Adipose tissue (tissue), 3 donors: ENCODE results near the gene SPOCK3. TPM values are rescaled to one million over a fixed set of nuclear protein-coding genes. Genes with fewer than 3 reads are reported as not detected.
"Not testable (repeated sequence)": the region's sequence is repeated elsewhere in the genome, so short reads cannot be mapped to it uniquely, and the experiment has no call there.

ENCODE experiments used
- H3K27ac ChIP-seq: one replicate; pipeline ENCODE4 v1.5.1; 2013; ENCODE audit warnings: low read depth, low read length
- WGBS, 3 donors: extraction: QIAGEN DNeasy Blood & Tissue Kit; methylation state at CpG; one replicate each; pipeline ENCODE4 v1.1.7; 2013; 5-methylcytosine and 5-hydroxymethylcytosine counted together
- polyA plus RNA-seq, 3 donors: library from polyadenylated mRNA; stranded (reverse); fragments of 200-250 nt; gene quantifications; one replicate each; pipeline ENCODE4 v1.2.3, GENCODE V29; 2013
- donor health status: healthy with polysubstance abuse.
- donor health status: Bipolar disorder and iron deficiency.
- donor health status: healthy.

Gene SPOCK3
- polyA plus RNA-seq, 3 donors = 0.06 to 0.12 TPM; not detected in 1

GRCh38 chr4:166882221-166882620 lies 352.1 kb downstream of the SPOCK3 start:
- H3K27ac ChIP-seq = no peak overlapping the region
- WGBS, 3 donors = 64 to 74% (median 72%) methylated on average over 2 of the region's 2 CpGs

DNA sequence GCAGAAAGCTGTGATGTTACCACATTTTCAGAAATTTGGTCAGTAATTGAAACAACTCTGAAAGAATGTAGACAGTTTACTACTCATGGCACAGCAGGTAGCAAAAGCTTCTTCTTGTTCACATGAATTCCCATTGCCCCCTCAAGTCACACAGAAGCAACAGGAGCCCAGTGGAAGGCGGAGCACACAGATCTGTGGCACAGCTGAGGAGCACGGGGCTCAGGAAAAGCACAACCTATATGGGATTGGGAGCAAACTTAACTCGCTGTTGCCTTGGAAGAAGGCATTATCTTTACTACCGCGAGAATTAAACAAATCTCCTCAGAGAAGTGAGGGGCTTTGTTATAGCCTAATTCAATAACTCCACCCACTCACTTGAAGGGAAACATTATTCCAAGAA lies 358.5 kb downstream of the SPOCK3 start:
- 40 to 77% (median 68%) methylated on average over 5 of the region's 5 CpGs for WGBS, 3 donors
- H3K27ac ChIP-seq = no peak overlapping the region

DNA sequence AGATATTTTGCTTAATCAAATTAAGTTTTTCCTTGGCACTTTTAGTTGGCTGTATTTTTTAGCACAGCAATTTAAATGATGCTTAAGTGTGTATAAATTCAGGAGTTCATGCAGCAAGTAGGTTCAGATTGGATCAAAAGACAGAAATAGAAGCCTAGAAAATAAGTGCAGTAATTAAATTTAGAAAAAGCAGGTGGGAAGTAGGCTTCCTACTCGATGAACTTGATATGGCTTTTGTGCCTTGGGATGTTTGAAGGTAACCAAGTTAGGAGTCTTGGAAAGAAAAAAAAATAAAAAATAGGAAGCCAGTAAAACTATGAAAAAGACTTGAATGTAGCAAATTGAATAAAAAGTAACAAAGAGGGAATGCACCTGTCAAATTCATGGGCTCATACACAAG lies 372.3 kb downstream of the SPOCK3 start:
- WGBS, 3 donors = 66 to 88% (median 74%) methylated on average over 1 of the region's 1 CpG
- no peak overlapping the region for H3K27ac ChIP-seq

DNA sequence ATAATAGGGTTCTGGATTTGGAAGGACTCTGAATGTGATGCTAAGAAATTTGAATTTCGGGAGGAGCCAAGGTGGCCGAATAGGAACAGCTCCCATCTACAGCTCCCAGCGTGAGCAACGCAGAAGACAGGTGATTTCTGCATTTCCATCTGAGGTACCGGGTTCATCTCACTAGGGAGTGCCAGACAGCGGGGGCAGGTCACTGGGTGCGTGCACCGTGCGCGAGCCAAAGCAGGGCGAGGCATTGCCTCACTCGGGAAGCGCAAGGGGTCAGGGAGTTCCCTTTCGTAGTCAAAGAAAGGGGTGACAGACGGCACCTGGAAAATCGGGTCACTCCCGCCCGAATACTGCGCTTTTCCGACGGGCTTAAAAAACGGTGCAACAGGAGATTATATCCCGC lies 383.9 kb downstream of the SPOCK3 start:
- H3K27ac ChIP-seq = not testable (repeated sequence)
- WGBS, 3 donors = 95 to 97% (median 96%) methylated on average over 20 to 23 of the region's 23 CpGs

- H3K27ac ChIP-seq = no peak overlapping the region
Observed at GRCh38 chr4:166846939-166847338, 387.4 kb downstream of the SPOCK3 start.

DNA sequence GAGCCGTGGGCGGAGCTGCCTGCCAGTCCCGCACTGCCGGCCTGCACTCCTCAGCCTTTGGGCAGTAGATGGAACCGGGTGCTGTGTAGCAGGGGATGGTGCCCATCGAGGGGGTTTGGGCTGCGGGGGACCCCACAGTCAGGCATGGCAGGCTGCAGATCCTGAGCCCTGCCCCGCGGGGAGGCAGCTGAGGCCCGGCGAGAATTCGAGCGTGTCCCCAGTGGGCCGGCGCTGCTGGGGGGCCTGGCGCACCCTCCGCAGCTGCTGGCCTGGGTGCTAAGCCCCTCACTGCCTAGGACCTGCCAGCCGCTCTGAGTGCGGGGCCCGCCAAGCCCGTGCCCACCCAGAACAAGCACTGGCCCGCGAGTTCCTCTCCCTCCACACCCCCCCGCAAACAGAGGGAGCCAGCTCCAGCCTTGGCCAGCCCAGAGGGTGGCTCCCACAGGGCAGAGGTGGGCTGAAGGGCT lies 391.5 kb downstream of the SPOCK3 start:
- H3K27ac ChIP-seq = no peak overlapping the region
- WGBS, 3 donors = 96 to 97% (median 97%) methylated on average over 21 to 24 of the region's 24 CpGs

- no peak overlapping the region for H3K27ac ChIP-seq
- 88 to 91% (median 90%) methylated on average over 4 of the region's 4 CpGs for WGBS, 3 donors
Observed at GRCh38 chr4:166839615-166840251, 394.6 kb downstream of the SPOCK3 start.

- 85 to 100% (median 89%) methylated on average over 1 of the region's 1 CpG for WGBS, 3 donors
- no peak overlapping the region for H3K27ac ChIP-seq
Observed at GRCh38 chr4:166838975-166839614, 395.2 kb downstream of the SPOCK3 start.

DNA sequence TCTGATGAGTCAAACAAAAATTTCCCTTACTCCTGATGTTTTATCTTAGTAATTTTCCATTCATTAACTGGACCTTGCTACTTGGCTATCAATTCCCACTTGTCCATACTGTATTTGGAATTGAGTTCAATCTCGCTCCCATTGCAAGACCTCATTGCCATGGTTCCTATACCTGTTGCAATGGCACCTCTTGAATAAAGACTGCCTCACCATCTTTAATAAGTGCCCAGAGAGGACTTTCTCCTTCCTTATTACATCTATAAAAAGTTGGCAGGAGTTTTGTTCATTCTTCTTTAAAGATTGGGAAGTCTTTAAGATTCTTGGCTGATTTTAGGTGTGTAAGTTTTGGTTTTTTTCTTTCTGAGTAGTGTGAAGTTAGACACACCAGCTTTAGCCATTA lies 397.4 kb downstream of the SPOCK3 start:
- H3K27ac ChIP-seq = no peak overlapping the region
- WGBS, 3 donors = 87 to 91% (median 90%) methylated on average over 1 of the region's 1 CpG

DNA sequence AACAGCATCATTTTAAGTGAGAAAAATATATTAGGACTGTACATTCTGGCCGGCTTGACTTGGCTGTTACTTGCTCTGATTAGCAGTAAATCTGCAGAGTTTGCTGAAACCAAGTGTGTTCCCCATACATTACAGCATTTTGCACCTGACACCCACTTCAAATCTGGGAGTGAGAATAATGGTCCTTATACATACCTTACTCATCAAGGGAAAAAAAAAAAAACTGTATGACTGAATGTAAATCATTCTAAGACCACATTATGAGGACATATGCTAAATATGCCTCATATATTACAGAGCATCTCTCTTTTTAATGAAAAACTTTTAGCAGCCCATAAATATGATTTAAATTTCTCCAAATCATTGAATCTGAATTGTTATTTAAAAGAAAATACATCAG lies 406.7 kb downstream of the SPOCK3 start:
- no peak overlapping the region for H3K27ac ChIP-seq
- WGBS, 3 donors = 26 to 80% (median 74%) methylated on average over 1 of the region's 1 CpG

GRCh38 chr4:166827167-166827566 lies 407.1 kb downstream of the SPOCK3 start:
- 24 to 56% (median 38%) methylated on average over 1 of the region's 1 CpG for WGBS, 3 donors

GRCh38 chr4:166823848-166824247 lies 410.4 kb downstream of the SPOCK3 start:
- H3K27ac ChIP-seq = no peak overlapping the region
- WGBS, 3 donors = 52 to 68% (median 57%) methylated on average over 3 of the region's 3 CpGs

More at GRCh38 chr4:166827167-166827566, 407.1 kb downstream of the SPOCK3 start:
- no peak overlapping the region for H3K27ac ChIP-seq

DNA sequence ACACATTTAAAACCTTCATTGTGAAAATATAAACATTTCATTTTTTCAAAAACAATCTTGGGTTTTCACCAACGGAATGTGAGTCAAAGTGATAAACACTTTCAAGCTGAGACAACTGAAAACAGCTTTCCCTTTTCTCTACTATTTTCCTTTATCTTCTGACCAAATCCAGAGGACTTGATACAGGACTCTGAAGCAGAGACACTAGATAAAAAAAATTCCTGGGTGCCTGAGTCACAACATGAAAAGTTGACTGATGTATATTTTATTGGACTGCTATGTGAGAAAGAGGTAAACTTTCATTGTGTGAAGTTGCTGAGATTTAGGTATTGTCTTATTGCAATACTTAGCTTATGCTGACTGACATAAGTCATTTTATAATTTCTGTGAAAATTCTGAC lies 411.2 kb downstream of the SPOCK3 start:
- 55 to 77% (median 66%) methylated on average over 1 of the region's 1 CpG for WGBS, 3 donors
- H3K27ac ChIP-seq = no peak overlapping the region

GRCh38 chr4:166822386-166822785 lies 411.9 kb downstream of the SPOCK3 start:
- WGBS, 3 donors = 65 to 88% (median 77%) methylated on average over 4 of the region's 4 CpGs

GRCh38 chr4:166816890-166817289 lies 417.4 kb downstream of the SPOCK3 start:
- WGBS, 3 donors = 23 to 47% (median 39%) methylated on average over 3 of the region's 3 CpGs
- no peak overlapping the region for H3K27ac ChIP-seq

More at GRCh38 chr4:166822386-166822785, 411.9 kb downstream of the SPOCK3 start:
- H3K27ac ChIP-seq = no peak overlapping the region

DNA sequence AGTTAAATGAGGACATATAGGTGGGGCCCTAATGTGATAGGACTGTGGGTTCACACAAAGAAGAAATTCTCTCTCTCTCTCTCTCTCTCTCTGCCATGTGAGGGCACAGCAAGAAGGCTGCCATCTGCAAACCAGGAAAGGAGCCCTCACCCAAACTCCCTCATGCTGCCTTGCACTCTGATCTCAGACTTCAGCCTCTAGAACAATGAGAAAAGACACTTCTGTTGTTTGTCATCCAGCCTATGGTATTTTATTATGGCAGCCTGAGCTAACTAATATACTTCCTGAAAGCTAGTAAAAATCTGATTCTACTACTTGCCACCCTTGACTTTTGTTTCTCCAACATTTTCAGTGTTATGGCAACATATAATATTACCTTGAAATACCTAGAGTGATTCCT lies 425.9 kb downstream of the SPOCK3 start:
- H3K27ac ChIP-seq = no peak overlapping the region

DNA sequence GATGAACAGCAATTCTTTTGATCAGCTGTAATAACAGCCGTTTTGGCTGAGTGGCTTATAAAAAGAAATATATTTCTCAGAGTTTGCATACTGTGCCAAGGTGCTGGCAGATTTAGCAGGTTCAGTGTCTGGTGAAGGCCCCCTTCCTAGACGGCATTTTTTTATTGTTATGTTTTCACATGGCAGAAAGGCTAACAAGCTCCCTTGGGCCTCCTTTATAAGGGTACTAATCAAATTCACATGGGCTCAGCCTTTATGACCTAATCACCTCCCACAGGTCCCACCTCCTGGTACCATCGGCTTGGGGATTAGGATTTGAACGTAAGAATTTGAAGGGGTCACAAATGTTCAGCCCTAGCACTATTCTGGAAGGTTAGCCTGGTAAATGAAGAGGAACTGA lies 431.9 kb downstream of the SPOCK3 start:
- whole genome bisulfite sequencing, 3 donors = 51 to 72% (median 69%) methylated on average over 4 of the region's 4 CpGs
- H3K27ac ChIP-seq = no peak overlapping the region

DNA sequence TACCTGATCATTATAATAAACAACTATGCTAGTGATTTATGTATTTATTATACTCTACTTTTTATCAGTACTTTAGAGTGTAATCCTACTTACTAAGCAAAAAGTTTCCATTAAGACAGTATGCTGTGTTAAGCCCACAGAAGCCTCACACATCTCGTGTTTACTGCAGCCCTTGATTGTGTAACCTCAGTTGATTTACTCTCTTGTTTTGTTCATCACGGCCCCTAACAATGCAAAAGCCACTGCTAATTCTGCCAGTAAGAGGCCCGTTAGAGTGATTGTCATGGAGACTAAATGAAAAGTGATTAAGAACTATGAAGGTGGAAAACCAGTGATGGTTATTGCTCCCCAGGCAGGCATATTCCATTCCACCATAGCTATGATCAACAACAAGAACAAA lies 436.2 kb downstream of the SPOCK3 start:
- WGBS, 3 donors = 50 to 58% (median 53%) methylated on average over 3 of the region's 3 CpGs
- H3K27ac ChIP-seq = no peak overlapping the region

- H3K27ac ChIP-seq = no peak overlapping the region
Observed at GRCh38 chr4:166777760-166778159, 456.5 kb downstream of the SPOCK3 start.

DNA sequence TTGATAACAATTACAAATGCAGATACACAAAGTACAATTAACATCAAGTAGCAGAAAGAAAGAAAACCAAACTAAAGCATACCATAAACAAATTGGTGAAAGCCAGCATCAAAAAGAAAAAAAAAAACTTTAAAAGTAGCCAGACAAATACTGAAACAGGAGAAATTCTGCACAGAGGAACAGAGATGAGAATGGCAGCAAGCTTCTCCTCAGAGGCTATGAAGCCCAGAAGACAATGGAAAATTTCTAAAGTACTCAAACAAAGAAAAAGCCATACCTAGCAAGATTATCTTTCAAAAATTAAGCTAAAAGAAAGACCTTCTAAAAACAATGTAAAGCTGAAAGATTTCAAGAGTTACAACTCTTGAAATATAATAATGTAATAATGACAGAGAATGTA lies 471.3 kb downstream of the SPOCK3 start:
- H3K27ac ChIP-seq = no peak overlapping the region
